Endothelial cell of umbilical vein (primary cell): ENCODE measurements around the gene IRF2BPL. TPM values are rescaled to one million over a fixed set of nuclear protein-coding genes. Genes with fewer than 3 reads are reported as not detected.

Source experiments
- BruUV-seq: library from RNA; stranded (reverse); fragments of 400-500 nt; replicated peaks from 2 replicates; lab custom pipeline; 2021; lab: Mats Ljungman, UMichigan
- CTCF ChIA-PET: fragments of 300-600, 350-600 bp; sonication (Branson Sonifier 250); formaldehyde crosslinking; loops from one replicate; lab custom pipeline; 2021; ENCODE audit warnings: antibody characterized with exemption, inconsistent platforms; lab: Charles Lee
- POLR2A ChIA-PET: fragments of 300-600, 350-600 bp; sonication (Branson Sonifier 250); formaldehyde crosslinking; loops from one replicate; lab custom pipeline; 2021; ENCODE audit warnings: antibody characterized with exemption, inconsistent platforms; lab: Charles Lee
- DNase-seq: peaks from one replicate; pipeline ENCODE4 v3.0.0-alpha.2; 2011; ENCODE audit warnings: low read depth, low spot score
- FAIRE-seq: peaks from 2 replicates; lab custom pipeline; 2011; peaks lifted over from hg19 to GRCh38; lab: Jason Lieb, UNC
- H2AFZ ChIP-seq: 2 replicates; pipeline ENCODE4 v1.6.0; 2012; ENCODE audit warnings: low read depth, low read length, control low read depth, inconsistent platforms
- H3K27ac ChIP-seq: 2 replicates; pipeline ENCODE4 v1.5.1; 2011; ENCODE audit warnings: low read depth, mild to moderate bottlenecking, control low read depth, low read length, moderate library complexity; ENCODE audit not compliant: insufficient read depth
- H3K27me3 ChIP-seq, 2 experiments: 2 replicates each; pipeline versions ENCODE4 v1.6.0 to v1.6.1; 2011; ENCODE audit warnings: low read length in 2 of 2, mixed read lengths in 1 of 2; ENCODE audit not compliant: control insufficient read depth in 2 of 2, insufficient read depth in 2 of 2
- H3K36me3 ChIP-seq, 2 experiments: 2 replicates in 1 of 2; 3 replicates in 1 of 2; pipeline ENCODE4 v1.5.1; 2011; ENCODE audit warnings: low read length in 2 of 2, mild to moderate bottlenecking in 1 of 2, moderate library complexity in 1 of 2; ENCODE audit not compliant: control insufficient read depth in 2 of 2, insufficient read depth in 2 of 2; ENCODE audit errors: extremely low read depth in 1 of 2
- H3K4me1 ChIP-seq: 3 replicates; pipeline ENCODE4 v1.5.1; 2011; ENCODE audit warnings: mild to moderate bottlenecking, low read length; ENCODE audit not compliant: control insufficient read depth, insufficient read depth; ENCODE audit errors: extremely low read depth
- H3K4me2 ChIP-seq: 2 replicates; pipeline ENCODE4 v1.6.1; 2011; ENCODE audit warnings: low read length, control low read depth, mixed read lengths; ENCODE audit not compliant: insufficient read depth
- H3K4me3 ChIP-seq, 3 experiments: fragments of 200-600 bp in 1 of 3; sonication (generic), shearing (Covaris generic) in 1 of 3; replicated peaks in 1 of 3; 2 replicates each; pipeline ENCODE4 v1.5.1; 2011 to 2016; ENCODE audit warnings: control low read depth in 3 of 3, low read length in 3 of 3, mild to moderate bottlenecking in 2 of 3, inconsistent platforms in 1 of 3, low read depth in 1 of 3, moderate library complexity in 1 of 3; ENCODE audit not compliant: insufficient read depth in 1 of 3
- H3K79me2 ChIP-seq: 2 replicates; pipeline ENCODE4 v1.6.0; 2012; ENCODE audit warnings: low read length, inconsistent platforms; ENCODE audit not compliant: control insufficient read depth, insufficient read depth
- H3K9ac ChIP-seq: replicated peaks from 2 replicates; pipeline ENCODE3; 2011; ENCODE audit warnings: low read length, control low read depth; ENCODE audit not compliant: insufficient read depth; ENCODE audit errors: extremely low read depth
- H3K9me1 ChIP-seq: replicated peaks from 3 replicates; pipeline ENCODE4 v1.6.0; 2011; ENCODE audit warnings: mild to moderate bottlenecking, low read length; ENCODE audit not compliant: control insufficient read depth, insufficient read depth; ENCODE audit errors: extremely low read depth
- H3K9me3 ChIP-seq: replicated peaks from 2 replicates; pipeline ENCODE4 v1.5.1; 2012; ENCODE audit warnings: low read length, inconsistent platforms; ENCODE audit not compliant: control insufficient read depth, insufficient read depth
- H4K20me1 ChIP-seq: replicated peaks from 2 replicates; pipeline ENCODE3; 2011; ENCODE audit warnings: mild to moderate bottlenecking, low read length; ENCODE audit not compliant: control insufficient read depth, insufficient read depth; ENCODE audit errors: extremely low read depth
- CTCF ChIP-seq, 2 donors: IDR thresholded peaks; 1 replicate in 1 of 2; 2 replicates in 1 of 2; pipeline ENCODE4 v1.5.1; 2011; ENCODE audit warnings: low read length in 2 of 2, mild to moderate bottlenecking in 2 of 2, moderate library complexity in 2 of 2, control low read depth in 1 of 2, inconsistent platforms in 1 of 2, low read depth in 1 of 2; ENCODE audit not compliant: insufficient read depth in 1 of 2; ENCODE audit errors: extremely low read depth in 1 of 2
- EZH2 ChIP-seq: IDR thresholded peaks from 2 replicates; pipeline ENCODE4 v1.6.1; 2012; ENCODE audit warnings: borderline replicate concordance, low read depth, mild to moderate bottlenecking, moderate library complexity, low read length, inconsistent platforms; ENCODE audit not compliant: severe bottlenecking
- FOS ChIP-seq: IDR thresholded peaks from 2 replicates; pipeline ENCODE4 v1.6.1; 2011; ENCODE audit warnings: mild to moderate bottlenecking, low read length, moderate library complexity, borderline replicate concordance; ENCODE audit not compliant: insufficient read depth
- GATA2 ChIP-seq: IDR thresholded peaks from 2 replicates; pipeline ENCODE4 v1.7.0; 2011; ENCODE audit warnings: low read depth, mild to moderate bottlenecking, moderate library complexity, mixed read lengths, low read length; ENCODE audit not compliant: insufficient read length, insufficient read depth
- JUN ChIP-seq: IDR thresholded peaks from 2 replicates; pipeline ENCODE4 v1.6.1; 2011; ENCODE audit warnings: borderline replicate concordance, low read depth; ENCODE audit not compliant: insufficient read length, insufficient read depth
- MAX ChIP-seq: IDR thresholded peaks from 2 replicates; pipeline ENCODE4 v1.6.1; 2011; ENCODE audit not compliant: insufficient read depth, insufficient read length
- MYC ChIP-seq: IDR thresholded peaks from one replicate; pipeline ENCODE4 v1.6.1; 2011; ENCODE audit warnings: mild to moderate bottlenecking, low read depth, low read length
- POLR2A ChIP-seq: IDR thresholded peaks from 2 replicates; pipeline ENCODE4 v1.6.1; 2012; ENCODE audit warnings: low read depth, mild to moderate bottlenecking, control low read depth, low read length
- POLR2AphosphoS5 ChIP-seq: IDR thresholded peaks from 2 replicates; pipeline ENCODE4 v1.6.1; 2012; ENCODE audit warnings: low read depth, mild to moderate bottlenecking, control low read depth, low read length, moderate library complexity; ENCODE audit not compliant: insufficient read depth
- dilution Hi-C: fragments of 300-500 bp; cut with MboI; formaldehyde crosslinking; loops from one replicate; pipeline ENCODE4 v1.15.0; 2019; ENCODE audit warnings: low sequenced_read_pairs; ENCODE audit not compliant: extremely low pct_ligation_motif_present
- intact Hi-C: fragments of 100-400 bp; cut with micrococcal nuclease; formaldehyde crosslinking; loops from one replicate; pipeline ENCODE4 v1.10.0; 2022
- polyA plus RNA-seq, 4 experiments: library from polyadenylated mRNA; depleted of rRNA in 3 of 4; stranded (reverse) in 3 of 4; unstranded in 1 of 4; fragments of >200 nt; gene quantifications; 2 replicates each; pipeline versions ENCODE4 v1.2.1 to v1.2.3, GENCODE V29; 2011 to 2012; ENCODE audit warnings: missing spikeins in 1 of 4
- total RNA-seq: library from RNA; stranded (reverse); gene quantifications from 2 replicates; pipeline ENCODE4 v1.2.3, GENCODE V29; 2021

Gene IRF2BPL
- total and polyA plus RNA-seq, 2 donors (not counting 3 experiments of a cell fraction or from before 2014, with no cell fraction given), result 9.3 to 23.3 TPM

GRCh38 chr14:77061630-77062257 is 33.2 kb upstream of the IRF2BPL start:
- no peaks in the 10 kb centered on the region for H3K79me2 ChIP-seq
- ChIA-PET CTCF (interaction anchor here (2.8 to 11.8 kb wide), 4 partner anchors 144 to 188 kb away, joined by 40 to 450 read pairs (median 54); no protein-coding TSS in a partner anchor), POLR2A (no interaction called here)
- intact Hi-C loops, result no loop called here
- H3K27ac ChIP-seq, result no peak overlapping the region
- no peaks in the 10 kb centered on the region for H3K36me3 ChIP-seq
- H3K27me3 ChIP-seq, result no peaks in the 10 kb centered on the region
- no peak overlapping the region for H3K4me3 ChIP-seq
- H3K9ac ChIP-seq, result no peak overlapping the region
- no TSS peak for BruUV-seq
- H4K20me1 ChIP-seq, result no peaks in the 10 kb centered on the region
- no peak overlapping the region for H3K4me2 ChIP-seq
- H3K4me1 ChIP-seq, result peaks cover 13% of the 10 kb centered on the region
- TF ChIP-seq FOS, result no peak
- TF ChIP-seq EZH2, result no peak
- TF ChIP-seq POLR2A, result no peak
- no peak for FAIRE-seq
- no peak overlapping the region for H2AFZ ChIP-seq
- no peaks in the 10 kb centered on the region for H3K9me1 ChIP-seq
- DNase-seq, result no peak
- no peaks in the 10 kb centered on the region for H3K9me3 ChIP-seq
- dilution Hi-C loops, result no loop called here

DNA sequence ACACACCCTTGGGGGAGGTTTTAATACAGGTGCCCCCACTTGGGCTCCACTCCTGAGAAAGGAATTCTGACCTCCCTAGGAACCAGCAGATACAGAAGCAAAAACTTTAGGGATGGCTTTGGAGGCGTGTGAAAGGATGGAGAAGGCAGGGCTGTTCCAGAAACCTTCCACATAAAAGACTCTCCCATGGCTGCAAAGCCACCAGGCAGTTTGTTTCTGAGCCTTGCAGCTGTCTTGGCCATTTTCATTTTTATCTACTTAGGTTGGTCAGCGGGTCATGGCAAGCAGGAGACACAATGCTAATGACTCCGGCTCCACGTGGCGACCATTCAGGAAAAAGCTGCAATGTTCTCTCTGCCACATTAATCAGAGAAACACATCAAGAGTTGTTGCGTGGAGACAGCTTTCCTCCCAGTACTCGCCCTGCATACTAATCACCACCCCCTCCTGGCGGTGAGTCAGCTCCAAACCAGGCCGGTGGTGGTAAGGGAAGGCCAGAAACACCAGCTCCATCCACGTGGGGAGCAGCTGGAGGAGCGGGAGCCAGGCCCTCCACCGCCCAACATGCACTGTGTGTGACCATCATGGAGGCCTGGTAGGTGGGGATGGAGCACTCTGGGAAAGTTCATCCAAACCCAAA is 30.9 kb upstream of the IRF2BPL start:
- H3K27ac ChIP-seq, result peak overlapping the region; percentile 41
- intact Hi-C loops (loop anchor here (1.0 to 10.0 kb wide), 3 partner anchors 9 to 345 kb away; no protein-coding TSS in a partner anchor), dilution Hi-C loops (no loop called here)
- no peaks in the 10 kb centered on the region for H3K27me3 ChIP-seq
- TF ChIP-seq POLR2AphosphoS5, result no peak
- TF ChIP-seq CTCF (IDR thresholded peaks at IDR 0.05; ENCODE audit: extremely low read depth in 1 of 2, insufficient read depth in 1 of 2, low read depth in 1 of 2, low read length in 2 of 2), result peak; percentile 38 to 57
- TF ChIP-seq JUN, result peak; percentile 61
- TF ChIP-seq MYC, result peak; percentile 68
- no peak for TF ChIP-seq POLR2A
- TF ChIP-seq GATA2, result peak; percentile 63
- TF ChIP-seq MAX, result peak; percentile 83
- TF ChIP-seq FOS, result peak; percentile 66
- H3K4me3 ChIP-seq, result no peak overlapping the region
- no peaks in the 10 kb centered on the region for H4K20me1 ChIP-seq
- ChIA-PET CTCF (interaction anchor here (0.6 to 3.9 kb wide), 24 partner anchors 8 to 186 kb away, joined by 3 to 63 read pairs (median 6); partner anchors contain the start of genes CIPC and IRF2BPL), POLR2A (interaction anchor here (1.0 to 1.1 kb wide), 2 partner anchors 13 to 98 kb away, joined by 3 read pairs; no protein-coding TSS in a partner anchor)
- H2AFZ ChIP-seq, result peak overlapping the region; percentile 52
- H3K9ac ChIP-seq, result no peak overlapping the region
- H3K9me1 ChIP-seq, result no peaks in the 10 kb centered on the region
- no TSS peak for BruUV-seq
- DNase-seq (peak; percentile 94), FAIRE-seq (peak; percentile 98)
- no peak overlapping the region for H3K4me2 ChIP-seq
- H3K79me2 ChIP-seq, result no peaks in the 10 kb centered on the region
- no peaks in the 10 kb centered on the region for H3K36me3 ChIP-seq
- peaks cover 23% of the 10 kb centered on the region for H3K4me1 ChIP-seq
- H3K9me3 ChIP-seq, result no peaks in the 10 kb centered on the region
